Measurements from ENCODE around the gene PPM1L. TPM values are rescaled to one million over a fixed set of nuclear protein-coding genes. Genes with fewer than 3 reads are reported as not detected.

The PPM1L gene
- total and polyA plus RNA-seq, 2 of the 13 experiments (the other 11 are each of a cell fraction or from before 2014, with no cell fraction given): 0.22 to 1.4 TPM

DNA sequence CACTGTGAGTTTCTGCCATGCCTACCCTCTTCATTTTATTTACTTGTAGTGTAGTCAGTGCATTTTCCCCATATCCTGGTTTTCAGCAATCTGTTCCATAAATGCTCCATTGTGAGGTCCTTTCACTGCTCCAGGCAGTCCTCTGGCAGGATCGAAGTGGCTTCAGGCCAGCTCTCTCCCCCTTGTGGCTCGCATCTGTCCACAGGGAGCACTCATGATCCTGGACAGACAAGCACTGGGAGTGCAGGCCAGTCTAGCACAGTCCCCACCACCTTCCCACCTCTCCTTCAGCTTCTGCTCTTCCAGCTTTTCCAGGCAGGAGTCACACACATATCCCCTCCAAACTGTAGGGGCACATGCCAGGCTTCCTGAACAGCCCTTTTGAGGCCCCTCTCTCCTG is 173.6 kb downstream of the PPM1L start:
- CTCF ChIA-PET (ENCODE audit: low intra/inter-chr PET ratio, low total read pairs): no interaction called here
- Histone ChIP-seq H3K27me3 (ENCODE audit: control insufficient read depth in 1 of 2, insufficient read depth in 2 of 2, low read length in 2 of 2) (no peaks in the 10 kb centered on the region), H2AFZ (ENCODE audit: low read length) (no peak overlapping the region), H3K79me2 (ENCODE audit: insufficient read depth, low read length) (no peaks in the 10 kb centered on the region), H3K27ac (ENCODE audit: extremely low read length, insufficient read depth, low read length) (no peak overlapping the region), H3K4me2 (ENCODE audit: low read depth, low read length) (no peak overlapping the region), H3K4me1 (ENCODE audit: insufficient read depth, low read length) (no peaks in the 10 kb centered on the region), H3K36me3 (replicated peaks in 1 of 2; ENCODE audit: control insufficient read depth in 1 of 2, insufficient read depth in 2 of 2, low read length in 2 of 2) (no peaks in the 10 kb centered on the region), H3K9me3 (ENCODE audit: low read length) (no peaks in the 10 kb centered on the region), H3K9ac (ENCODE audit: insufficient read depth, low read depth, low read length) (no peak overlapping the region), H3K4me3 (replicated peaks in 1 of 3; ENCODE audit: insufficient read depth in 1 of 3, low read depth in 2 of 3, low read length in 3 of 3) (no peak overlapping the region), H4K20me1 (ENCODE audit: insufficient read depth, low read length) (no peaks in the 10 kb centered on the region)
- POLR2A ChIA-PET: no interaction called here
- intact Hi-C loops (cut with micrococcal nuclease; ENCODE audit: unreplicated experiment) (loop anchor here (5.0 to 10.0 kb wide), 2 partner anchors 222 to 345 kb away; no protein-coding TSS in a partner anchor), in situ Hi-C loops (cut with HindIII; ENCODE audit: extremely low pct_ligation_motif_present, low pct_unique_long_range_greater_than_20kb) (loop anchor here (10.0 kb wide), 2 partner anchors 345 to 495 kb away; no protein-coding TSS in a partner anchor)
- WGBS (ENCODE audit: low lambda C conversion rate): 0% methylated on average over 2 of the region's 2 CpGs
- TF ChIP-seq ZEB1 (IDR thresholded peaks at IDR 0.05; ENCODE audit: insufficient replicate concordance, low read depth) (no peak), NFYB (CRISPR knock-in tag; IDR thresholded peaks at IDR 0.05) (no peak), SIN3B (IDR thresholded peaks at IDR 0.05; ENCODE audit: low read length) (no peak), DMAP1 (CRISPR knock-in tag; IDR thresholded peaks at IDR 0.05) (no peak), ZNF263 (CRISPR knock-in tag; IDR thresholded peaks at IDR 0.05) (peak; percentile 97), ZNF121 (CRISPR knock-in tag; IDR thresholded peaks at IDR 0.05) (0 out of 2 replicates have a peak, but pooled peaks have one; percentile 11), ZNF569 (CRISPR knock-in tag; IDR thresholded peaks at IDR 0.05; ENCODE audit: borderline replicate concordance) (no peak), ZNF251 (CRISPR knock-in tag; IDR thresholded peaks at IDR 0.05) (no peak), ZNF180 (CRISPR knock-in tag; IDR thresholded peaks at IDR 0.05; ENCODE audit: borderline replicate concordance, low read depth) (no peak), ZSCAN20 (CRISPR knock-in tag; IDR thresholded peaks at IDR 0.05; ENCODE audit: borderline replicate concordance) (no peak), SRY (CRISPR knock-in tag; IDR thresholded peaks at IDR 0.05) (no peak), ZNF124 (CRISPR knock-in tag; IDR thresholded peaks at IDR 0.05) (no peak), ZNF253 (CRISPR knock-in tag; IDR thresholded peaks at IDR 0.05; ENCODE audit: borderline replicate concordance) (no peak)
- TF ChIP-seq, protein P1, sequence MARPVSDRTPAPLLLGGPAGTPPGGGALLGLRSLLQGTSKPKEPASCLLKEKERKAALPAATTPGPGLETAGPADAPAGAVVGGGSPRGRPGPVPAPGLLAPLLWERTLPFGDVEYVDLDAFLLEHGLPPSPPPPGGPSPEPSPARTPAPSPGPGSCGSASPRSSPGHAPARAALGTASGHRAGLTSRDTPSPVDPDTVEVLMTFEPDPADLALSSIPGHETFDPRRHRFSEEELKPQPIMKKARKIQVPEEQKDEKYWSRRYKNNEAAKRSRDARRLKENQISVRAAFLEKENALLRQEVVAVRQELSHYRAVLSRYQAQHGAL (CRISPR knock-in tag; IDR thresholded peaks at IDR 0.05; ENCODE audit: not compliant biosample characterization): no peak
- TF ChIP-seq, protein P2, sequence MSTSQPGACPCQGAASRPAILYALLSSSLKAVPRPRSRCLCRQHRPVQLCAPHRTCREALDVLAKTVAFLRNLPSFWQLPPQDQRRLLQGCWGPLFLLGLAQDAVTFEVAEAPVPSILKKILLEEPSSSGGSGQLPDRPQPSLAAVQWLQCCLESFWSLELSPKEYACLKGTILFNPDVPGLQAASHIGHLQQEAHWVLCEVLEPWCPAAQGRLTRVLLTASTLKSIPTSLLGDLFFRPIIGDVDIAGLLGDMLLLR (CRISPR knock-in tag; IDR thresholded peaks at IDR 0.05): no peak
- TF ChIP-seq, protein P3, sequence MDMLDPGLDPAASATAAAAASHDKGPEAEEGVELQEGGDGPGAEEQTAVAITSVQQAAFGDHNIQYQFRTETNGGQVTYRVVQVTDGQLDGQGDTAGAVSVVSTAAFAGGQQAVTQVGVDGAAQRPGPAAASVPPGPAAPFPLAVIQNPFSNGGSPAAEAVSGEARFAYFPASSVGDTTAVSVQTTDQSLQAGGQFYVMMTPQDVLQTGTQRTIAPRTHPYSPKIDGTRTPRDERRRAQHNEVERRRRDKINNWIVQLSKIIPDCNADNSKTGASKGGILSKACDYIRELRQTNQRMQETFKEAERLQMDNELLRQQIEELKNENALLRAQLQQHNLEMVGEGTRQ (IDR thresholded peaks at IDR 0.05; ENCODE audit: low read depth, low read length): no peak
- TF ChIP-seq, protein P3 (CRISPR knock-in tag; IDR thresholded peaks at IDR 0.05; ENCODE audit: borderline replicate concordance): no peak
- TF ChIP-seq, protein P4, sequence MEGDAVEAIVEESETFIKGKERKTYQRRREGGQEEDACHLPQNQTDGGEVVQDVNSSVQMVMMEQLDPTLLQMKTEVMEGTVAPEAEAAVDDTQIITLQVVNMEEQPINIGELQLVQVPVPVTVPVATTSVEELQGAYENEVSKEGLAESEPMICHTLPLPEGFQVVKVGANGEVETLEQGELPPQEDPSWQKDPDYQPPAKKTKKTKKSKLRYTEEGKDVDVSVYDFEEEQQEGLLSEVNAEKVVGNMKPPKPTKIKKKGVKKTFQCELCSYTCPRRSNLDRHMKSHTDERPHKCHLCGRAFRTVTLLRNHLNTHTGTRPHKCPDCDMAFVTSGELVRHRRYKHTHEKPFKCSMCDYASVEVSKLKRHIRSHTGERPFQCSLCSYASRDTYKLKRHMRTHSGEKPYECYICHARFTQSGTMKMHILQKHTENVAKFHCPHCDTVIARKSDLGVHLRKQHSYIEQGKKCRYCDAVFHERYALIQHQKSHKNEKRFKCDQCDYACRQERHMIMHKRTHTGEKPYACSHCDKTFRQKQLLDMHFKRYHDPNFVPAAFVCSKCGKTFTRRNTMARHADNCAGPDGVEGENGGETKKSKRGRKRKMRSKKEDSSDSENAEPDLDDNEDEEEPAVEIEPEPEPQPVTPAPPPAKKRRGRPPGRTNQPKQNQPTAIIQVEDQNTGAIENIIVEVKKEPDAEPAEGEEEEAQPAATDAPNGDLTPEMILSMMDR (CRISPR knock-in tag; IDR thresholded peaks at IDR 0.05): peak; percentile 42
- no TSS peak for BruUV-seq (replicated peaks)
- peak; percentile 98 for ATAC-seq
- no peak for FAIRE-seq
- no peak for DNase-seq (ENCODE audit: low spot score)

Data from HepG2 (cell line).